HepG2 (cell line): ENCODE measurements around the gene SLC2A10. TPM values are rescaled to one million over a fixed set of nuclear protein-coding genes. Genes with fewer than 3 reads are reported as not detected.

Source experiments
- AKAP8 ChIP-seq: sonication (generic); formaldehyde crosslinking; IDR thresholded peaks from 2 replicates; pipeline ENCODE4 v1.5.1; 2020; ENCODE audit warnings: mild to moderate bottlenecking, missing genetic modification reagents
- PHF20 ChIP-seq: sonication (generic); formaldehyde crosslinking; IDR thresholded peaks from 2 replicates; pipeline ENCODE4 v1.5.0; 2020; ENCODE audit warnings: mild to moderate bottlenecking, missing genetic modification reagents
- PITX1 ChIP-seq: sonication (generic); formaldehyde crosslinking; IDR thresholded peaks from 2 replicates; pipeline ENCODE4 v1.5.1; 2020; ENCODE audit warnings: mild to moderate bottlenecking, missing genetic modification reagents
- POGZ ChIP-seq: sonication (generic); formaldehyde crosslinking; IDR thresholded peaks from 2 replicates; pipeline ENCODE4 v1.4.0; 2020; ENCODE audit warnings: mild to moderate bottlenecking, missing genetic modification reagents
- RARG ChIP-seq: sonication (generic); formaldehyde crosslinking; IDR thresholded peaks from 2 replicates; pipeline ENCODE4 v1.4.0; 2020; ENCODE audit warnings: low read depth, mild to moderate bottlenecking, missing genetic modification reagents
- SIN3B ChIP-seq: fragments of 150-350 bp; IDR thresholded peaks from 2 replicates; pipeline ENCODE4 v1.6.1; 2014; ENCODE audit warnings: low read length
- YEATS2 ChIP-seq: sonication (generic); formaldehyde crosslinking; IDR thresholded peaks from 2 replicates; pipeline ENCODE4 v1.4.0; 2020; ENCODE audit warnings: missing genetic modification reagents, borderline replicate concordance
- ZBTB7B ChIP-seq: sonication (generic); formaldehyde crosslinking; IDR thresholded peaks from 2 replicates; pipeline ENCODE4 v1.4.0; 2020; ENCODE audit warnings: missing genetic modification reagents
- ZMAT3 ChIP-seq: sonication (generic); formaldehyde crosslinking; conservative IDR thresholded peaks from 2 replicates; pipeline ENCODE4 v1.7.0; 2021; ENCODE audit warnings: missing genetic modification reagents
- ZNF253 ChIP-seq: sonication (generic); formaldehyde crosslinking; IDR thresholded peaks from 2 replicates; pipeline ENCODE4 v1.8.0; 2022; ENCODE audit warnings: mild to moderate bottlenecking, missing genetic modification reagents, borderline replicate concordance
- ZNF354B ChIP-seq: sonication (generic); formaldehyde crosslinking; IDR thresholded peaks from 2 replicates; pipeline ENCODE4 v1.8.0; 2022; ENCODE audit warnings: mild to moderate bottlenecking, missing genetic modification reagents
- ZNF720 ChIP-seq: sonication (generic); formaldehyde crosslinking; IDR thresholded peaks from 2 replicates; pipeline ENCODE4 v1.4.0; 2020; ENCODE audit warnings: missing genetic modification reagents
- ZNF777 ChIP-seq: sonication (generic); formaldehyde crosslinking; IDR thresholded peaks from 2 replicates; pipeline ENCODE4 v1.4.0; 2020; ENCODE audit warnings: missing genetic modification reagents
- polyA plus RNA-seq, 8 experiments: library from polyadenylated mRNA; depleted of rRNA in 3 of 8; stranded (reverse) in 7 of 8; unstranded in 1 of 8; fragments of >200 nt; fragmentation: Illumina TruSeq in 4 of 8; extraction: Trizol in 4 of 8; gene quantifications; 2 replicates each; pipeline versions ENCODE4 v1.2.1 to v1.2.3, GENCODE V29; 2011 to 2016; ENCODE audit warnings: low read depth in 4 of 8, missing spikeins in 1 of 8, mixed read lengths in 1 of 8; ENCODE audit not compliant: insufficient read depth in 1 of 8
- total RNA-seq, 5 experiments: library from RNA; depleted of rRNA; stranded (reverse); fragments of >200 nt; fragmentation: Illumina TruSeq; extraction: Trizol; gene quantifications; 2 replicates each; pipeline ENCODE4 v1.2.3, GENCODE V29; 2016; ENCODE audit warnings: low read depth in 1 of 5
- TF ChIP-seq, protein P1 (sequence below): sonication (generic); formaldehyde crosslinking; IDR thresholded peaks from 2 replicates; pipeline ENCODE4 v1.4.0; 2020; ENCODE audit warnings: missing genetic modification reagents, borderline replicate concordance
- TF ChIP-seq, protein P2 (sequence below): sonication (generic); formaldehyde crosslinking; IDR thresholded peaks from 2 replicates; pipeline ENCODE4 v1.4.0; 2020; ENCODE audit warnings: missing genetic modification reagents
- TF ChIP-seq, protein P3 (sequence below): IDR thresholded peaks from 2 replicates; pipeline ENCODE4 v1.4.0; 2020; ENCODE audit warnings: mild to moderate bottlenecking, missing genetic modification reagents
- TF ChIP-seq, protein P4 (sequence below): sonication (generic); formaldehyde crosslinking; IDR thresholded peaks from 2 replicates; pipeline ENCODE4 v1.4.0; 2020; ENCODE audit warnings: mild to moderate bottlenecking, missing genetic modification reagents
- TF ChIP-seq, protein P5 (sequence below), 2 experiments: sonication (generic) in 1 of 2; formaldehyde crosslinking in 1 of 2; IDR thresholded peaks; 2 replicates each; pipeline versions ENCODE4 v1.4.0 to v1.6.1; 2018 to 2020; ENCODE audit warnings: missing genetic modification reagents in 2 of 2, borderline replicate concordance in 1 of 2, low read depth in 1 of 2, mild to moderate bottlenecking in 1 of 2, missing biosample characterization in 1 of 2

Gene SLC2A10
- total and polyA plus RNA-seq, 2 of the 13 experiments (the other 11 are each of a cell fraction or from before 2014, with no cell fraction given), result 16.0 to 18.4 TPM

DNA sequence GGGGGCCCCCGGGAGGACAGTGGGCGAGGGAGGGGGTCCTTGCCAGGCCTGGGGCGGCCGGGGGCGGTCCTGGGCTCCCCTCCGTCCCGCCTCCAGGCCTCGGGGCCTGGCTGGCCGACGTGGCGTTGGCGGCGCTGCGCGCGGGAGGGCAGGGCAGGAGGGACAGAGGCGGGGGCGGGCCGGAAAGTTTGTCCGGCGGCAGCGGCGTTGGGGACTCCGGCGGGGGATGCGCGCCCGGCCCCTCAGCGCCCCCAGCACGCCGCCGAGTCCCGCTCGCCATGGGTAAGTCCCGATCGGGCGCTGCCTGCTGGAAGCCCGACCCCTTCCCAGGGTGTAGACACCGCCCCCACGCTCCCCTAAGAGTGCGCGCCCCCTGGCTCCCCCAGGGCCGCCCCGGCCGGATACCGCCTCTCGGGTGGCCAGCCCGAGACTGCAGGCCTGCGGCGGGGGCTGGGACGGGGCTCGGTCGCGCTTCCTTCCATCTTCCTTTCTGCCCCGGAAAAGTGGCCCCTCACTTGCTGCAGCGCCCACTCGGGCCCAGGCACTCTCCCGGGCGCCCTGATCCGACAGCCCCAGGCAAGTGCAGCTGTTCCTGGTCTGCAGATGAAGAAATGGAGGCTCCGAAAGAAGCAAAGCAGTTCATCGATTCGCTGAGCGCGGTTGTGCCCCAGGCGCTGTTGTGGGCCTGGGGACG, at the start of gene SLC2A10 (continued):
- TF ChIP-seq SIN3B, result 0 out of 2 replicates have a peak, but pooled peaks have one; percentile 14
- TF ChIP-seq, protein P1, sequence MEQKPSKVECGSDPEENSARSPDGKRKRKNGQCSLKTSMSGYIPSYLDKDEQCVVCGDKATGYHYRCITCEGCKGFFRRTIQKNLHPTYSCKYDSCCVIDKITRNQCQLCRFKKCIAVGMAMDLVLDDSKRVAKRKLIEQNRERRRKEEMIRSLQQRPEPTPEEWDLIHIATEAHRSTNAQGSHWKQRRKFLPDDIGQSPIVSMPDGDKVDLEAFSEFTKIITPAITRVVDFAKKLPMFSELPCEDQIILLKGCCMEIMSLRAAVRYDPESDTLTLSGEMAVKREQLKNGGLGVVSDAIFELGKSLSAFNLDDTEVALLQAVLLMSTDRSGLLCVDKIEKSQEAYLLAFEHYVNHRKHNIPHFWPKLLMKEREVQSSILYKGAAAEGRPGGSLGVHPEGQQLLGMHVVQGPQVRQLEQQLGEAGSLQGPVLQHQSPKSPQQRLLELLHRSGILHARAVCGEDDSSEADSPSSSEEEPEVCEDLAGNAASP (CRISPR knock-in tag), result peak; percentile 74
- peak; percentile 66 for TF ChIP-seq YEATS2 (CRISPR knock-in tag)
- TF ChIP-seq RARG, result no peak
- TF ChIP-seq ZMAT3, result peak; percentile 98
- TF ChIP-seq PITX1, result peak; percentile 8; the same call in 1 of the 2 replicates
- TF ChIP-seq ZNF720, result 0 out of 2 replicates have a peak, but pooled peaks have one; percentile 22
- TF ChIP-seq, protein P2, sequence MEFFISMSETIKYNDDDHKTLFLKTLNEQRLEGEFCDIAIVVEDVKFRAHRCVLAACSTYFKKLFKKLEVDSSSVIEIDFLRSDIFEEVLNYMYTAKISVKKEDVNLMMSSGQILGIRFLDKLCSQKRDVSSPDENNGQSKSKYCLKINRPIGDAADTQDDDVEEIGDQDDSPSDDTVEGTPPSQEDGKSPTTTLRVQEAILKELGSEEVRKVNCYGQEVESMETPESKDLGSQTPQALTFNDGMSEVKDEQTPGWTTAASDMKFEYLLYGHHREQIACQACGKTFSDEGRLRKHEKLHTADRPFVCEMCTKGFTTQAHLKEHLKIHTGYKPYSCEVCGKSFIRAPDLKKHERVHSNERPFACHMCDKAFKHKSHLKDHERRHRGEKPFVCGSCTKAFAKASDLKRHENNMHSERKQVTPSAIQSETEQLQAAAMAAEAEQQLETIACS, result 0 out of 2 replicates have a peak, but pooled peaks have one; percentile 39
- TF ChIP-seq PHF20 (CRISPR knock-in tag), result peak; percentile 76
- 0 out of 2 replicates have a peak, but pooled peaks have one; percentile 11 for TF ChIP-seq POGZ
- TF ChIP-seq ZNF354B (CRISPR knock-in tag), result 0 out of 2 replicates have a peak, but pooled peaks have one; percentile 49
- TF ChIP-seq ZBTB7B (CRISPR knock-in tag), result peak; percentile 99
- TF ChIP-seq, protein P3, sequence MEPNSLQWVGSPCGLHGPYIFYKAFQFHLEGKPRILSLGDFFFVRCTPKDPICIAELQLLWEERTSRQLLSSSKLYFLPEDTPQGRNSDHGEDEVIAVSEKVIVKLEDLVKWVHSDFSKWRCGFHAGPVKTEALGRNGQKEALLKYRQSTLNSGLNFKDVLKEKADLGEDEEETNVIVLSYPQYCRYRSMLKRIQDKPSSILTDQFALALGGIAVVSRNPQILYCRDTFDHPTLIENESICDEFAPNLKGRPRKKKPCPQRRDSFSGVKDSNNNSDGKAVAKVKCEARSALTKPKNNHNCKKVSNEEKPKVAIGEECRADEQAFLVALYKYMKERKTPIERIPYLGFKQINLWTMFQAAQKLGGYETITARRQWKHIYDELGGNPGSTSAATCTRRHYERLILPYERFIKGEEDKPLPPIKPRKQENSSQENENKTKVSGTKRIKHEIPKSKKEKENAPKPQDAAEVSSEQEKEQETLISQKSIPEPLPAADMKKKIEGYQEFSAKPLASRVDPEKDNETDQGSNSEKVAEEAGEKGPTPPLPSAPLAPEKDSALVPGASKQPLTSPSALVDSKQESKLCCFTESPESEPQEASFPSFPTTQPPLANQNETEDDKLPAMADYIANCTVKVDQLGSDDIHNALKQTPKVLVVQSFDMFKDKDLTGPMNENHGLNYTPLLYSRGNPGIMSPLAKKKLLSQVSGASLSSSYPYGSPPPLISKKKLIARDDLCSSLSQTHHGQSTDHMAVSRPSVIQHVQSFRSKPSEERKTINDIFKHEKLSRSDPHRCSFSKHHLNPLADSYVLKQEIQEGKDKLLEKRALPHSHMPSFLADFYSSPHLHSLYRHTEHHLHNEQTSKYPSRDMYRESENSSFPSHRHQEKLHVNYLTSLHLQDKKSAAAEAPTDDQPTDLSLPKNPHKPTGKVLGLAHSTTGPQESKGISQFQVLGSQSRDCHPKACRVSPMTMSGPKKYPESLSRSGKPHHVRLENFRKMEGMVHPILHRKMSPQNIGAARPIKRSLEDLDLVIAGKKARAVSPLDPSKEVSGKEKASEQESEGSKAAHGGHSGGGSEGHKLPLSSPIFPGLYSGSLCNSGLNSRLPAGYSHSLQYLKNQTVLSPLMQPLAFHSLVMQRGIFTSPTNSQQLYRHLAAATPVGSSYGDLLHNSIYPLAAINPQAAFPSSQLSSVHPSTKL (CRISPR knock-in tag), result peak; percentile 51
- TF ChIP-seq, protein P4, sequence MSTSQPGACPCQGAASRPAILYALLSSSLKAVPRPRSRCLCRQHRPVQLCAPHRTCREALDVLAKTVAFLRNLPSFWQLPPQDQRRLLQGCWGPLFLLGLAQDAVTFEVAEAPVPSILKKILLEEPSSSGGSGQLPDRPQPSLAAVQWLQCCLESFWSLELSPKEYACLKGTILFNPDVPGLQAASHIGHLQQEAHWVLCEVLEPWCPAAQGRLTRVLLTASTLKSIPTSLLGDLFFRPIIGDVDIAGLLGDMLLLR (CRISPR knock-in tag), result peak; percentile 71; the same call in 1 of the 2 replicates
- TF ChIP-seq ZNF777 (CRISPR knock-in tag), result peak; percentile 67
- TF ChIP-seq AKAP8 (CRISPR knock-in tag), result peak; percentile 85
- TF ChIP-seq, protein P5, sequence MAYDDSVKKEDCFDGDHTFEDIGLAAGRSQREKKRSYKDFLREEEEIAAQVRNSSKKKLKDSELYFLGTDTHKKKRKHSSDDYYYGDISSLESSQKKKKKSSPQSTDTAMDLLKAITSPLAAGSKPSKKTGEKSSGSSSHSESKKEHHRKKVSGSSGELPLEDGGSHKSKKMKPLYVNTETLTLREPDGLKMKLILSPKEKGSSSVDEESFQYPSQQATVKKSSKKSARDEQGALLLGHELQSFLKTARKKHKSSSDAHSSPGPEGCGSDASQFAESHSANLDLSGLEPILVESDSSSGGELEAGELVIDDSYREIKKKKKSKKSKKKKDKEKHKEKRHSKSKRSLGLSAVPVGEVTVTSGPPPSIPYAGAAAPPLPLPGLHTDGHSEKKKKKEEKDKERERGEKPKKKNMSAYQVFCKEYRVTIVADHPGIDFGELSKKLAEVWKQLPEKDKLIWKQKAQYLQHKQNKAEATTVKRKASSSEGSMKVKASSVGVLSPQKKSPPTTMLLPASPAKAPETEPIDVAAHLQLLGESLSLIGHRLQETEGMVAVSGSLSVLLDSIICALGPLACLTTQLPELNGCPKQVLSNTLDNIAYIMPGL (CRISPR knock-in tag; IDR thresholded peaks at IDR 0.05; ENCODE audit: borderline replicate concordance in 1 of 2, low read depth in 1 of 2), result peak; percentile 83 to 96; a peak in 3 of 4 replicates
- peak; percentile 93; the same call in 1 of the 2 replicates for TF ChIP-seq ZNF253 (CRISPR knock-in tag)
